GM19351 (cell line): ENCODE measurements around the gene CWC25.
A peak's percentile ranks its signal among the peaks of the same experiment; 100 is the strongest.
"Not testable (repeated sequence)": the region's sequence is repeated elsewhere in the genome, so short reads cannot be mapped to it uniquely, and the experiment has no call there.

ENCODE experiments used
- ATAC-seq: cut with Tn5 transposase; IDR thresholded peaks from one replicate; pipeline ENCODE4 v1.9.1; 2021; ENCODE audit warnings: mild to moderate bottlenecking, moderate library complexity; ENCODE audit not compliant: unreplicated experiment

Gene CWC25

DNA sequence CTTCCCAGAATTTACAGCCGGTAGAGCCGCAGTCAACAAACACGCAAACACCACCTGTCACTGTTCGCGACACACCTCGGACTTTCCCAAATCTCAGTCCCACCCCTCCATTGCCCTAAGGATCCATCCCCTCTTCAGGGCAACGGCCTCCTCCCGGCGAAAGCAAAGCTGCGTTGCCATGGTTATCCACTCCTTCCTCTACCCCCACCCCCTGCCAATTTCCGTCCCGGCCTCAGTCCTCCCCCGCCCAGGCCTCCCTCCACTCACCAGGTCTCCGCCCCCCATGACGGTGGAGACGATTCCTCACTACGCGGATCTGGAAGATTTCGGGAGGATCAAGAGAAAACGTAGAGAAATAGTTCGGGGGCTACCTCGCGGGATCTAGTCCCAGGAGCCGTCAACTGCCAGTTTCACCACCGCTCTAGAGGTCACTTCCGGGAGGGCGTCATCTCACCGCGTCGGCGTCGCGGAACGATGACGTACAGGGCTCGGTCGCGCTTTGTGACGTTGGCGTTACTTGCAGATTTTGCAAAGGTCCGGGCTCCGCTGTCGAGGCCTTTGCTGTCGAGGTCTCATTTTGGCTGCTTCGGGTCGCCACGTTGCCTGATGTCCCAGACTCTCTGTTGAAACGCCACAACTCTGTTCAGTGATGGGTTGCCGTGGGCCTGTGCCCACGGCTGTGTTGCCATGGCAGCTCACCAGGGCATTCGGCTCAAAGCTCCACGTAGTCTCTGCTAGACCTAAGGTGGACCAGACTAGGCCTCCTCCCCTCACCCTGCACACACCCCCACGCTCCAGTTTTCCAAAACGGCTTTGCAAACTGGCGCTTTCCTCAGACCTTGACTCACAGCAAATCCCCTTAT, at the start of gene CWC25:
Gene CWC25 (minus strand): TSS at position 423 of the 863 bp plus-strand sequence. CDS start 138 bp downstream, at position 285.
- ATAC-seq, result peak; percentile 77

DNA sequence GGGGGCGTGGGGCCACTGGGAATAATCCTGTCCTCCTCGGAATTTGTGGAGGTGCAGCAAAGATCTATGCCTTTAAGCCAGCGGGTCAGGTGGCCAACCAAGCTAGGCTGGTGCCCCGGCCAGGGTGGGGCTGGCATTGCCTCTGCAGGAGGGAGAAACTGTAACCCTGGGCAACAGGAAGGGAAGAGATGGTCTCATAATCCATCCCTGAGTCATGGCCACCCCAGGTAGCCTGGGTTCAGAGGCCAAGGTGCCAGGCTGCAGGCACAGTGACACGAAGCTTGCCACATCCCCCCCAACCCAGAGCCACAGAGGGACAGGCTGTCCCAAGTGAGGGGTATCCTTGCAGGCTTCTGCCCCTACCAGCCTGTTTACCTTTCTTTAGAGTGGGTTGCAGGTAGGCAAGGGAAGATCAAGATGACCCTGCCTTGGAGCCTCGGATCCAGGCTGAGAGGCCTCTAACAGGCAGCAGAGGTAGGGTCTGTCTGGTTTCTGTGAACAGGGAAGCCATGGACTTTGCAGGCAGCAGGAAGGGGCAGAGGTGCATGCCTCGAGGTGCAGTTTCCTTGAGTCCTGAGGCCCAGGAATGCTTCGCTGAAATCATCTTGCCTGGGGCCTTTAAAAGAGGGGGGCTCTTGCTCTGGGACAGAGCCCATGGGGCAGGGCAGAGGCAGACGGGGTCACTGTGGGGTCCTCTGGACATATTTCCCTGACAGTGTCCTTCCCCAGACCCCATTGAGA, 48.7 kb upstream of the CWC25 start:
- ATAC-seq, result no peak

GRCh38 chr17:38872671-38873385, 47.7 kb upstream of the CWC25 start:
- no peak for ATAC-seq

DNA sequence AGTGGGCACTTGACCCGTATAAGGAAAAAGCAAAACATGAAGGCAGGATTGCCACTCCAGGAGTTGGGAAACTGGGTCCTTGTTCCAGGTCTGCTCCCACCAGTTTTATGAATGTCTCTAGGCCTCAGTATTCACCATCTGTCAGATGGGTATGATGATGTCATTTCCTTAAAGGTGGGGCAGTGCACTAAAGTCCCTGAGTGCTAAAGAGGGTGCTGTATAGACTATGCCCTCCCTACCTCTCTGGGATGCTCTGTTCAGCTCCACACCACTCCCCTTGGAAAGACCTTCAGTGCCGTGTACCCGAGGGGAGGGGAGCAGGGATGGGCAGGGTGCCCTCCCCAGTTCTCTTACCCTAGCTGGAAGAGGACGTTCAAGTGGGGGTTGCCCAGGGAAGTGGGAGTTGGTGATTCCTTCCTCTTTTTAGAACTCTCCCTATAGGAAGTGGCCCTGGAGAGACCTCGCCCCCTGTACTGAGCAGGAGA, 46.9 kb upstream of the CWC25 start:
- ATAC-seq, result no peak

DNA sequence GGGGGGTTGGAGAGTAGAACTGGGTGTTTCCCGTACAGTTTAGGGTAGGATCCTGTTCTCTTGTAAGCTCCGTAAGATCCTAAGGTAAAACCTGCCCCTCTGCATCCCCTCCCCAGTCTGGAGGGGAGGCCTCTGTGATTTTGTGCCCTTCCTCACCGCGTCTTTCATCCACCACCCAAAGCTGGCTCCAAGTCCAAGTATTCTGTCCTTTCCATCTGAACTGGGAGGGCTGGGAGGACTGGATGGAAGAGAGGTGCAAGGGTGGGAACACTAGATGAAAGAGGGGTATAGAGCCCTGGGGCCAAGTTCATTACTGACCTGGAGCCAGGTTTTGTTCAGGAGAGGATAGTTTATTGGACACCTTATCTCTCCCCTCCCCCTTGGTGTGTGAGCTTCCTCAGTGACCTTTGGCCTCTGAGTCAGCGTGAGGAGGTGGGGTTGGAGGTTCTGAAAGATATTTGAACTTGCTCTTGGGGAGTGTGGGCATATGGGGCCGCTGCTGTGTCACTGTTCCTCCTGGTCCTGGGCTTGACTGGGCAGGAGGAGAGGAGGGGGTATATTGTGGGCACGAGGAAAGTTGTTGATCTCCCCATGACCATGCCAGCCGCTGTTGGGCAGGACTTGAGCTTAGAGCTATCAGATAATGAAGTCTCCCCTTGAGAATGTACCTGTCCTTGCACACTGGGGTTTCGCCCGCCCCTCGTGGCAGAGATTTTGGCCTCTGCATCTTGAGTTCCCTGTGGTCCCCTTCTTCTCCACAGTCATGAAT, 46.3 kb upstream of the CWC25 start:
- ATAC-seq, result no peak

DNA sequence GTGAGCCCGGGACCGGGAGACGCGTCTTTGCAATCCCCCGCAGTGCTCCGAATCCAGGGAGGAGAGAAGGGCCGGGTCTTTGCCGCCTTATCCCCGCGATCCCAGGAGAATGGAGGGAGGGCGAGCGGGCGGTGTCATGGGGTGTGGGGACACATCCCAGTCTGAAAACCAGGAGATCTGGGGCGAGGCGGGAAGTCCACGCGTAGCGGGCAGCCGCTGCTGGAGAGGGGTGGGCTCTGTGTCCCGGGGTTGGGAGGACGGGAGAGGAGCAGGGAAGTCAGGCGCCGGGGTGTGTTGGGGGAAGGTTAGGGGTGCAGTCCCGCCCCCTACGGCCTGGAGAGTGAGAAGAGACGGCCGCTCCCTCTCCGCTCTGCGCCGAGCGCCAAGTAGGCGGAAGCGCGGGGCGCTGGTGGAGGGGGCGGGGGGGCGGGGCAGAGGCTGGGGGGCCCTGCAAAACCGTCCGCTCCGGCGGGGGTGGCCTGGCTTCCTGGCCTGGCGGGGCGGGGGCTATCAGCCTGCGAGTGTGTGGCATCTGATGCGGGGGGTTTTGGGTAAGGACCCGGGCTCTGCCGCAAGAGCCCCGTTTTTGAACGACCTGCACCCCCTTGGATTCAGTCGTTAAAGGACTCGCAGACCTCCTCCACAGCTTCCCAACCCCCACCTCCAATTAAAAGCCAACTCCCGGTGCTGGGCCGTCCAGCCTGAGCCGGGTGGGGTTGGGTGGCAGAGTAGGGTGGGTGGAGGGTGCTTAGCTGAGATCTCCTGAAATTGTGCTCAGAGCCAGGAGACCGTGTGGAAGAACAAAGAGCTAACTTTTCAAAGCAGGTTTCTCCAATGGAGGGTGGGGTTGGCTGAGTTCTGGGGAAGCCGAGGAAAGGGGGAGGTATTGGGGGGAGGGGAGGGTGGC, 45.4 kb upstream of the CWC25 start:
- ATAC-seq, result peak; percentile 29

GRCh38 chr17:38869526-38870258, 44.6 kb upstream of the CWC25 start, which contains the start of gene LASP1:
Gene LASP1 (plus strand): TSS chr17:38870058. CDS start chr17:38870190, 132 bp downstream.
- ATAC-seq, result peak; percentile 33

GRCh38 chr17:38868817-38869525, 43.9 kb upstream of the CWC25 start:
- peak; percentile 26 for ATAC-seq

DNA sequence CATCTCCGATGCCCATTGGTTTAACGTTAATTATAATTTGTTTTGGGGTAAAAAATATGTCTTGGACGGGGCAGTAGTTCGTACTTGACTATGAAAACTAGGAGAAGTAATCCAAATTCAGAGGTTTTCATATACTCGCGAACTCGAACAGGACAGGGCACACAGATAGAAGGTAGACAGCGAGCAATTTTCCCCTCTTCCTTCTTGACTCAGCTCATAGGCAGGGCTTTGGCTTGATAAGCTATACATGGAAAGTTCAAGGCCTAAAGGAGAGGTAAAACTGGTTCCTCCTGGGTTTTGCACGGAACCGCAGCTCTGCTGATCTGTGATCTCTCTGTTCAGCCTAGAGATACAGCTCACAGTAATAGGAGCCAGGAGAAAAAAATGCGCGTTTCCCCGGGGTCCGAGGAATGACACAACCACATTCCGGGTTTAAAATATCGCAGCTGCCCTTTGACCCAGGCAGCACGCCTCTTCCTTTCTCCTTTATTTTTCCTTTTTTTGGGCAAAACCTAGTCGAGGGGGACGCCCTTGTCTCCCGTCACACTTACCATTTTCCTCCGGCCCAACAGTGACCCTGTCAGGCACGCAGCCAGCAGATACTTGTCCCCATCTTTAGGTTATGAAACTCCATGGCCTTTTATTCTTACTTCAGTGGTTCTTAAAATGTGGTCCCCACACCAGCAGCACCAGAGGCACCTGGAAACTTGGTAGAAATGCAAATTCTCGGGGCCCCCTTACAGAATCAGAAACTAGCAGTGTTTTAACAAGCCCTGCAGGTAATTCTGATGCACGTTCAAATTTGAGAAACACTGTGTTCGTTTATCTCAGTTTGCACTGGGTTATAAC, 43.1 kb upstream of the CWC25 start:
- ATAC-seq, result no peak

DNA sequence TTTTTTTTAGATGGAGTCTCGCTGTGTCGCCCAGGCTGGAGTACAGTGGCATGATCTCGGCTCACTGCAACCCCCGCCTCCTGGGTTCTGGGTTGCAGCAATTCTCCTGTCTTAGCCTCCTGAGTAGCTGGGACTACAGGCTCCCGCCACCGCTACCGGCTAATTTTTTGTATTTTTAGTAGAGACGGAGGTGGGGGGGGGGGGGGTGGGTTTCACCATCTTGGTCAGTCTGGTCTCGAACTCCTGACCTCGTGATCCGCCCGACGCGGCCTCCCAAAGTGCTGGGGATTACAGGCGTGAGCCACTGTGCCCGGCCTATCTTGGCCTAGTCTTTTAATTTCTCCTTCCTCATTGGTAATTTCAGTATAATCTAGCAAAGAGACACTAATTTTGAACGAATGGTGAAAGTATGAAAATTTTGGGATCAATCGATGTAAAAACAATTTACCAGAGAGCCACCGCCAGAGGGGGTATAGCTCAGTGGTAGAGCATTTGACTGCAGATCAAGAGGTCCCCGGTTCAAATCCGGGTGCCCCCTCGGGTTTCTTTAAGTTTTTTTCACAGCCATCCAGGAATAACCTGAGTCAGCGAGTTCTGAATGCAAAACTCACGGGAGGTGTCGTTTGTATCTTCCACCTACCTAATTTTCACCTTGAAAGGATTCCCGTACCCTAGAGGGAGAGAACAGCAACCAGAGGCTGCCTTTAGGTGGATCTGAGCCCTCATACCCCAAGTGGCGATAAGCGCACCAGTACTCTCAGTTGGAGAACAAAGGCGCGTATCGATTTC, 42.3 kb upstream of the CWC25 start:
- no peak for ATAC-seq

GRCh38 chr17:38864636-38865398, 39.7 kb upstream of the CWC25 start:
- no peak for ATAC-seq

GRCh38 chr17:38861399-38861843, 36.3 kb upstream of the CWC25 start:
- ATAC-seq, result no peak

GRCh38 chr17:38857271-38857670, 32.1 kb upstream of the CWC25 start:
- ATAC-seq, result no peak

GRCh38 chr17:38855101-38855714, 30.1 kb upstream of the CWC25 start:
- ATAC-seq, result not testable (repeated sequence)
